Fibroblast of lung (primary cell): Measurements from ENCODE around the gene PDZD7.

Experiments
- EZH2 ChIP-seq: IDR thresholded peaks from 2 replicates; pipeline ENCODE4 v1.5.1; 2012; ENCODE audit warnings: low read length, control low read depth, mild to moderate bottlenecking; ENCODE audit errors: missing control alignments
- TF ChIP-seq, protein P1 (sequence below), 2 donors: IDR thresholded peaks in 1 of 2; conservative IDR thresholded peaks in 1 of 2; 1 replicate in 1 of 2; 2 replicates in 1 of 2; pipeline ENCODE4 v1.5.1; 2011 to 2012; ENCODE audit warnings: low read length in 2 of 2, control low read depth in 1 of 2, inconsistent platforms in 1 of 2, low read depth in 1 of 2, mild to moderate bottlenecking in 1 of 2

- TF ChIP-seq, protein P1, sequence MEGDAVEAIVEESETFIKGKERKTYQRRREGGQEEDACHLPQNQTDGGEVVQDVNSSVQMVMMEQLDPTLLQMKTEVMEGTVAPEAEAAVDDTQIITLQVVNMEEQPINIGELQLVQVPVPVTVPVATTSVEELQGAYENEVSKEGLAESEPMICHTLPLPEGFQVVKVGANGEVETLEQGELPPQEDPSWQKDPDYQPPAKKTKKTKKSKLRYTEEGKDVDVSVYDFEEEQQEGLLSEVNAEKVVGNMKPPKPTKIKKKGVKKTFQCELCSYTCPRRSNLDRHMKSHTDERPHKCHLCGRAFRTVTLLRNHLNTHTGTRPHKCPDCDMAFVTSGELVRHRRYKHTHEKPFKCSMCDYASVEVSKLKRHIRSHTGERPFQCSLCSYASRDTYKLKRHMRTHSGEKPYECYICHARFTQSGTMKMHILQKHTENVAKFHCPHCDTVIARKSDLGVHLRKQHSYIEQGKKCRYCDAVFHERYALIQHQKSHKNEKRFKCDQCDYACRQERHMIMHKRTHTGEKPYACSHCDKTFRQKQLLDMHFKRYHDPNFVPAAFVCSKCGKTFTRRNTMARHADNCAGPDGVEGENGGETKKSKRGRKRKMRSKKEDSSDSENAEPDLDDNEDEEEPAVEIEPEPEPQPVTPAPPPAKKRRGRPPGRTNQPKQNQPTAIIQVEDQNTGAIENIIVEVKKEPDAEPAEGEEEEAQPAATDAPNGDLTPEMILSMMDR (conservative IDR thresholded peaks at IDR 0.05 in 1 of 2, IDR thresholded peaks at IDR 0.05 in 1 of 2; ENCODE audit: low read depth in 1 of 2, low read length in 2 of 2), result no peak
- TF ChIP-seq EZH2, result no peak
These were observed 23.9 kb upstream of the PDZD7 start for GRCh38 chr10:101054876-101055275.
